Activated CD8-positive, alpha-beta T cell treated with anti-CD3 and anti-CD28 coated beads for 36 hours (primary cell): Measurements from ENCODE around the gene CAMTA1. TPM values are rescaled to one million over a fixed set of nuclear protein-coding genes. Genes with fewer than 3 reads are reported as not detected.

Source experiments
- ATAC-seq: fragments of 200-7000 bp; cut with Tn5 transposase; one replicate; pipeline ENCODE4 v1.10.0; 2021; ENCODE audit warnings: mild to moderate bottlenecking, moderate library complexity
- CTCF ChIA-PET: fragments of 350-600 bp; sonication (Branson Sonifier 250); formaldehyde crosslinking; loops from one replicate; lab custom pipeline; 2021; ENCODE audit warnings: antibody characterized with exemption; lab: Charles Lee
- POLR2A ChIA-PET: fragments of 350-600 bp; sonication (Branson Sonifier 250); formaldehyde crosslinking; loops from one replicate; lab custom pipeline; 2021; ENCODE audit warnings: antibody characterized with exemption; lab: Charles Lee
- DNase-seq: peaks from one replicate; pipeline ENCODE4 v3.0.0-alpha.2; 2020
- H3K27ac Mint-ChIP-seq: one replicate; pipeline ENCODE4 v1.8.0; 2021; ENCODE audit warnings: mild to moderate bottlenecking, mixed read lengths
- H3K27me3 Mint-ChIP-seq: one replicate; pipeline ENCODE4 v1.8.0; 2021; ENCODE audit warnings: mixed read lengths
- H3K36me3 Mint-ChIP-seq: one replicate; pipeline ENCODE4 v1.8.0; 2021; ENCODE audit warnings: low read depth, mixed read lengths
- H3K4me1 Mint-ChIP-seq: one replicate; pipeline ENCODE4 v1.8.0; 2021; ENCODE audit warnings: low read depth, mixed read lengths
- H3K4me3 Mint-ChIP-seq: one replicate; pipeline ENCODE4 v1.8.0; 2021; ENCODE audit warnings: mild to moderate bottlenecking, moderate library complexity, mixed read lengths
- H3K9me3 Mint-ChIP-seq: one replicate; pipeline ENCODE4 v1.8.0; 2021; ENCODE audit warnings: mixed read lengths
- CTCF ChIP-seq: fragments of 200-600 bp; IDR thresholded peaks from one replicate; pipeline ENCODE4 v1.8.0; 2022; ENCODE audit warnings: antibody characterized with exemption, mild to moderate bottlenecking
- intact Hi-C: fragments of 100-400 bp; cut with micrococcal nuclease; formaldehyde crosslinking; loops from one replicate; pipeline ENCODE4 v1.10.0; 2022
- total RNA-seq, 2 experiments: library from RNA; stranded (reverse); gene quantifications; one replicate each; pipeline ENCODE4 v1.2.3, GENCODE V29; 2021

CAMTA1 gene
- total RNA-seq, 2 experiments from 2014 or later, result 67.7 to 70.9 TPM

- TF ChIP-seq CTCF, result no peak
- Mint-ChIP-seq H3K36me3 (no peaks in the 10 kb centered on the region), H3K4me1 (no peaks in the 10 kb centered on the region), H3K4me3 (no peak overlapping the region), H3K27me3 (no peaks in the 10 kb centered on the region), H3K9me3 (no peaks in the 10 kb centered on the region), H3K27ac (no peak overlapping the region)
- POLR2A ChIA-PET, result no interaction called here
- DNase-seq (no peak), ATAC-seq (no peak)
- intact Hi-C loops, result no loop called here
- CTCF ChIA-PET, result no interaction called here
Measured at GRCh38 chr1:7505094-7505770, 720.0 kb downstream of the CAMTA1 start.

DNA sequence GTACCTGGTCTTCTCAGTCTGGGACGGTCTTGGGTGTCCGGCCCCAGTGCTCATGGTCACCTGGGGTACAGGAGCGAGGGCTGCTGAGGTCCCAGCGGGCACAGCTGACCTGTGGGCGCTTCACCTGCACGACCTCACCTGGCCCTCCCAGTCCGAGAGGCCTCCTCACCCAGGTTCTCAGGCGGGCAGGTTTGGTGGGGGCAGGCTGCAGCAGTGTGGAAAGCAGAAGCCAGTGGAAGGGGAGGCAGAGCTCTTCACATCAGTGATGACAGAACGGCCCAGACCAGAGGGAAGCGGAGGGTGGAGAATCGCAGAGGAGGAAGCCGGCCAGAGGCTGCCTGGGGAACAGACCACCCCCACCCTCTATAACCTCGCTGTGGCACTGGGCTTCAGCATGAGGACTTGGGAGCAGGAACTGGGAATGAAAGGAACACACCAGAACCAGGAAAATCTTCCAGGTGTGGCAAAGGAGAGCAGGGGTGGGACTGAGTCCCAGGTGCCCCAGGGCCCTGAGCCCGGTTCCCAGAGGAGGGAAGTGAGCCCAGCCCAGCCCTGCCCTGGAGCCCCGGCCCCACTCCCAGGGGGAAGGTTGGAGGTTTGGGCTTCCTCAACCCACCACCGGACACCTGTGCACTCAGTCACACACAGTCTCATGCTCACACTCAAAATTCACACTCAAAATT is 720.7 kb downstream of the CAMTA1 start:
- Mint-ChIP-seq H3K4me3 (no peak overlapping the region), H3K27me3 (no peaks in the 10 kb centered on the region), H3K36me3 (no peaks in the 10 kb centered on the region), H3K27ac (no peak overlapping the region), H3K4me1 (no peaks in the 10 kb centered on the region), H3K9me3 (no peaks in the 10 kb centered on the region)
- no peak for TF ChIP-seq CTCF
- no peak for DNase-seq
- no peak for ATAC-seq
- ChIA-PET POLR2A (no interaction called here), CTCF (no interaction called here)
- intact Hi-C loops, result no loop called here

- no peak for TF ChIP-seq CTCF
- Mint-ChIP-seq H3K9me3 (no peaks in the 10 kb centered on the region), H3K4me3 (no peak overlapping the region), H3K27me3 (no peaks in the 10 kb centered on the region), H3K36me3 (no peaks in the 10 kb centered on the region), H3K4me1 (no peaks in the 10 kb centered on the region), H3K27ac (no peak overlapping the region)
- ChIA-PET POLR2A (no interaction called here), CTCF (no interaction called here)
- DNase-seq (no peak), ATAC-seq (no peak)
- intact Hi-C loops, result no loop called here
Measured at GRCh38 chr1:7506454-7507284, 721.4 kb downstream of the CAMTA1 start.

DNA sequence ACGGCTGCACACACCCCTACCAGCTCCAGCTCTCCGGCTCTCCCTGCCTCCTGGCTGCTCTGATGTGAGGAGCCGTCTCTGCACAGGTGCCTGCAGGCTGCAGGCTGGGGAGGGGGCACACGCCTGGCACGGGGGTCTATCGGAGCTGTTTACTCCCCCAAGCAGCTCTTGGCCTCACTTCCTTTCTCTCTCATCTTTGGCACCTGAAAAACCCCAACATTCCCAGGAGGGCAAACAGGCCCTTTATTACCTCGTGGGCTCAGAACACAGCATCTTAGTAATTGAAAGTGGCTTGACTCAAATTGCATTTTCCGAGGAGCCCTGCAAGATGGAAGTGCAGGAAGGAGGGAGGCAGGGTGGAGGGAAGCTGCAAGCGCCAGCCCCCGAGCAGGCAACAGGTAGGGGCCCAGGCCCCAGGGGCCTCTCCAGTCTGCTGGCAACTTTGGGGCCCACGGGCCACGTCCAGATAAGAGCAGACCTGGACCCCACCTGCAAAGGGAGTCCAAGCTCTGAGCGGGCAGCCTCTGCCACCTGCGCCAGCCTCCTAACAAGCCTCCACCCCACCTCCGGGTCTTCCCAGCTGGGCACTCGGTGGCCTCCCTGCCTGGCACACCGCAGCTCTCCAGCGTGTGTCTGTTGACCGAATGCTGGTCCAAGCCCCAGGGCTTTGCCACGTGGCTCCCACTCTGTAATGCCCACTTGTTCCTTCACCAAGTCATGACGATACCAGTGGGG is 722.2 kb downstream of the CAMTA1 start:
- TF ChIP-seq CTCF, result no peak
- ChIA-PET CTCF (no interaction called here), POLR2A (no interaction called here)
- Mint-ChIP-seq H3K4me3 (no peak overlapping the region), H3K9me3 (no peaks in the 10 kb centered on the region), H3K36me3 (no peaks in the 10 kb centered on the region), H3K27ac (no peak overlapping the region), H3K4me1 (no peaks in the 10 kb centered on the region), H3K27me3 (no peaks in the 10 kb centered on the region)
- intact Hi-C loops, result no loop called here
- ATAC-seq, result no peak
- no peak for DNase-seq
